ENCODE measurements around the gene KRTAP10-10.

The KRTAP10-10 gene

GRCh38 chr21:44649521-44650100 is 12.5 kb downstream of the KRTAP10-10 start:
- in situ Hi-C loops (cut with MboI; ENCODE audit: low sequenced_read_pairs, unreplicated experiment), result no loop called here
- no peak for TF ChIP-seq CTCF (IDR thresholded peaks at IDR 0.05; ENCODE audit: borderline replicate concordance, control extremely low read depth, extremely low read depth, insufficient read depth, missing control alignments)
- DNase-seq (ENCODE audit: low spot score), result no peak

GRCh38 chr21:44650265-44650972 is 13.3 kb downstream of the KRTAP10-10 start:
- TF ChIP-seq CTCF (IDR thresholded peaks at IDR 0.05; ENCODE audit: borderline replicate concordance, control extremely low read depth, extremely low read depth, insufficient read depth, missing control alignments), result no peak
- in situ Hi-C loops (cut with MboI; ENCODE audit: low sequenced_read_pairs, unreplicated experiment), result no loop called here
- no peak for DNase-seq (ENCODE audit: low spot score)

DNA sequence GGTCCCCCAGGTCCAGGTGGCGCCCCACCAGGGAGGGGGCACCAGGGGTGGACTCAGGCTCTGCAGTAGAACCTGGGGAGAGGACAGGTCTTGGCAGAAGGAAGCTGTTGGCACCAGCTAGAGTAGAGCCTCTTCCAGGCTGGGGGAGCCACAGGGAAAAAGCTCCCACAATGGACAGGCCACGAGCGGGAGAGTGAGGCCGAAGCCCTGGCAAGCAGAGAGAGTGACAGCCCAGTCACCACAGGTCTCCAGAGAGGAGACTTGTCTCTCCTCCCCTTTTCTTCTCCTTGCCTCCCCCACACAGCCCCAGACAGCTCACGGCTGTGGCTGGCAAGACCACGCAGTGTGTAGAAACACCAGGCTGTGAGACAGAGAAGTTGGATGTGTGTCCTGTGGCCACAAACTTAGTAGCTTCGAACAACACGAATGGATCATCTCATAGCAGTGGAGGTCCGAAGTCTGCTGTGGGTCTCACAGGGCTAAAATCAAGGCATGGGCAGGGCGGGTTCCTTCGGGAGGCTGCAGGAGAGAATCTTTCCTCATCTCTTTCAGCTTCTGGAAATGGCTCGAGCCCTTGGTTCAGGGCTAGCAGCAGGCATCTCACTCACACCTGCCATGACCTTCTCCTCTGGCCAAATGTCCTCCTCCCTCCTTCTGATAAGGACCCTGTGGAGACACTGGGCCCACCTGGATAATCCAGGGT is 14.0 kb downstream of the KRTAP10-10 start:
- in situ Hi-C loops (cut with MboI; ENCODE audit: low sequenced_read_pairs, unreplicated experiment), result no loop called here
- no peak for TF ChIP-seq CTCF (IDR thresholded peaks at IDR 0.05; ENCODE audit: borderline replicate concordance, control extremely low read depth, extremely low read depth, insufficient read depth, missing control alignments)
- no peak for DNase-seq (ENCODE audit: low spot score)

GRCh38 chr21:44653123-44653522 is 16.0 kb downstream of the KRTAP10-10 start:
- DNase-seq (ENCODE audit: low spot score), result no peak
- TF ChIP-seq CTCF (IDR thresholded peaks at IDR 0.05; ENCODE audit: borderline replicate concordance, control extremely low read depth, extremely low read depth, insufficient read depth, missing control alignments), result no peak
- in situ Hi-C loops (cut with MboI; ENCODE audit: low sequenced_read_pairs, unreplicated experiment), result no loop called here

DNA sequence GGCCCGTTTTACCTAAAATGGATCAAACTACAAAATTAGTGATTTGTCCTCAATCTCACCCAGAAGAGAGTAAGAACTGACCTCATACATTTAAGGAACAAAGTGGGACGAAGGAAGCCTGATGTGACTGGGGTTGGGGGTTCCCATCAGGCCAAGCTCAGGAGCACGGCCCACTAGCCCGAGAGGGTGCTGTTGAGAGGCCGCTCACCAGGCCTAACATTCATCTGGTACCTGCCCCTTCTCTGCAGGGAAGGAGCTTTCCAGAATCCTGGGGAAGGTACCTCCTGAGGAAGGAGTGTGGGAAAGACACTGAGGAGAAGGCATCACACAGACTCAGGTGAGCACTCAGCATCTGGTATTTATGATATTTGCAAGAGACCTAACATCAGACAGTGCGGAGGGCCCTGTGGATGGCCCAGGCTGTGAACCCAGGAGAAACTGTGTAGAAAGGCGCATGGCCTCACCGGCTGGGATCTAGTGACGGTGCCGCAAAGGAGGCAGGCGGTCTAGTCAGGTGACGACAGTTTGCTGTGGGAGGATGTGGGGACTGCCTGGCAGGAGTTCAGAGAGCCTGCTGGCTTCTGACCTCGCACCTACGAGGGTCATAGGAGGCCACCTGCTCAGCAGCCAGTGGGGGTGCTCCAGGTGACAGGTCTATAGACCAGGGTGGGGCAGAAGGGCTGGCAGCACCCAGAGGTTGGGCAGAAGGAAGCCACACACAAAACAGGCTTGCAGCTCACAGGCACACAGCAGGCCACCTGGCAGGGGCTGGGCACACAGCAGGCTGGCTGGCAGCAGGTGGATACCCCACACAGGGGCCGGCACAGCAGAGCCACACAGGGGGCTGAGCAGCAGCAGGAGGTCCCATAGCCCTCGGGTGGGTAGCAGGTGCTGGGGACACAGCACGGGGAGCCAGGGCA is 16.8 kb downstream of the KRTAP10-10 start:
- no peak for TF ChIP-seq CTCF (IDR thresholded peaks at IDR 0.05; ENCODE audit: borderline replicate concordance, control extremely low read depth, extremely low read depth, insufficient read depth, missing control alignments)
- in situ Hi-C loops (cut with MboI; ENCODE audit: low sequenced_read_pairs, unreplicated experiment), result no loop called here
- DNase-seq (ENCODE audit: low spot score), result no peak

GRCh38 chr21:44654576-44655175 is 17.5 kb downstream of the KRTAP10-10 start, which contains the start of gene KRTAP12-4:
TSS of gene KRTAP12-4 (minus strand) at chr21:44654659. CDS start at chr21:44654614, 45 bp downstream.
- no peak for DNase-seq (ENCODE audit: low spot score)
- in situ Hi-C loops (cut with MboI; ENCODE audit: low sequenced_read_pairs, unreplicated experiment), result no loop called here
- TF ChIP-seq CTCF (IDR thresholded peaks at IDR 0.05; ENCODE audit: borderline replicate concordance, control extremely low read depth, extremely low read depth, insufficient read depth, missing control alignments), result no peak
